BJ (cell line): ENCODE measurements around the gene PLCH2. TPM values are rescaled to one million over a fixed set of nuclear protein-coding genes. Genes with fewer than 3 reads are reported as not detected.

Source experiments
- CTCF ChIA-PET: fragments of 350-600 bp; formaldehyde crosslinking; extraction: SDS; loops from one replicate; lab custom pipeline; 2021; ENCODE audit warnings: antibody characterized with exemption, inconsistent platforms; lab: Yijun Ruan, JAX
- POLR2A ChIA-PET: fragments of 300-600 bp; sonication (Branson Sonifier 250); formaldehyde crosslinking; extraction: SDS; loops from one replicate; lab custom pipeline; 2021; ENCODE audit warnings: antibody characterized with exemption; lab: Charles Lee
- DNase-seq: peaks from one replicate; pipeline ENCODE4 v3.0.0-alpha.2; 2011; ENCODE audit warnings: low read depth
- H3K27me3 ChIP-seq: 2 replicates; pipeline ENCODE4 v1.6.0; 2011; ENCODE audit warnings: low read length; ENCODE audit not compliant: control insufficient read depth, insufficient read depth
- H3K36me3 ChIP-seq: 2 replicates; pipeline ENCODE4 v1.5.1; 2011; ENCODE audit warnings: low read length; ENCODE audit not compliant: control insufficient read depth, insufficient read depth
- H3K4me3 ChIP-seq: 2 replicates; pipeline ENCODE4 v1.5.1; 2011; ENCODE audit warnings: low read depth, mild to moderate bottlenecking, control low read depth, low read length
- polyA plus RNA-seq: library from polyadenylated mRNA; depleted of rRNA; stranded (reverse); fragments of >200 nt; gene quantifications from 2 replicates; pipeline ENCODE4 v1.2.3, GENCODE V29; 2011
- TF ChIP-seq, protein P1 (sequence below): IDR thresholded peaks from 2 replicates; pipeline ENCODE4 v1.5.1; 2011; ENCODE audit warnings: low read depth, mild to moderate bottlenecking, control low read depth, inconsistent platforms, low read length, moderate library complexity; ENCODE audit not compliant: insufficient read depth

PLCH2 gene
- polyA plus RNA-seq, 1 experiment, result 0.06 TPM

GRCh38 chr1:2460996-2461751, 14.9 kb upstream of the PLCH2 start:
- Histone ChIP-seq H3K27me3 (peaks cover 22% of the 10 kb centered on the region), H3K4me3 (no peak overlapping the region), H3K36me3 (no peaks in the 10 kb centered on the region)
- ChIA-PET POLR2A (no interaction called here), CTCF (no interaction called here)
- DNase-seq, result no peak
- TF ChIP-seq, protein P1, sequence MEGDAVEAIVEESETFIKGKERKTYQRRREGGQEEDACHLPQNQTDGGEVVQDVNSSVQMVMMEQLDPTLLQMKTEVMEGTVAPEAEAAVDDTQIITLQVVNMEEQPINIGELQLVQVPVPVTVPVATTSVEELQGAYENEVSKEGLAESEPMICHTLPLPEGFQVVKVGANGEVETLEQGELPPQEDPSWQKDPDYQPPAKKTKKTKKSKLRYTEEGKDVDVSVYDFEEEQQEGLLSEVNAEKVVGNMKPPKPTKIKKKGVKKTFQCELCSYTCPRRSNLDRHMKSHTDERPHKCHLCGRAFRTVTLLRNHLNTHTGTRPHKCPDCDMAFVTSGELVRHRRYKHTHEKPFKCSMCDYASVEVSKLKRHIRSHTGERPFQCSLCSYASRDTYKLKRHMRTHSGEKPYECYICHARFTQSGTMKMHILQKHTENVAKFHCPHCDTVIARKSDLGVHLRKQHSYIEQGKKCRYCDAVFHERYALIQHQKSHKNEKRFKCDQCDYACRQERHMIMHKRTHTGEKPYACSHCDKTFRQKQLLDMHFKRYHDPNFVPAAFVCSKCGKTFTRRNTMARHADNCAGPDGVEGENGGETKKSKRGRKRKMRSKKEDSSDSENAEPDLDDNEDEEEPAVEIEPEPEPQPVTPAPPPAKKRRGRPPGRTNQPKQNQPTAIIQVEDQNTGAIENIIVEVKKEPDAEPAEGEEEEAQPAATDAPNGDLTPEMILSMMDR, result no peak

GRCh38 chr1:2462819-2463218, 13.3 kb upstream of the PLCH2 start:
- H3K27me3 ChIP-seq, result peaks cover 24% of the 10 kb centered on the region
- no peaks in the 10 kb centered on the region for H3K36me3 ChIP-seq
- TF ChIP-seq, protein P1, result no peak
- ChIA-PET POLR2A (no interaction called here), CTCF (no interaction called here)
- no peak overlapping the region for H3K4me3 ChIP-seq
- no peak for DNase-seq

DNA sequence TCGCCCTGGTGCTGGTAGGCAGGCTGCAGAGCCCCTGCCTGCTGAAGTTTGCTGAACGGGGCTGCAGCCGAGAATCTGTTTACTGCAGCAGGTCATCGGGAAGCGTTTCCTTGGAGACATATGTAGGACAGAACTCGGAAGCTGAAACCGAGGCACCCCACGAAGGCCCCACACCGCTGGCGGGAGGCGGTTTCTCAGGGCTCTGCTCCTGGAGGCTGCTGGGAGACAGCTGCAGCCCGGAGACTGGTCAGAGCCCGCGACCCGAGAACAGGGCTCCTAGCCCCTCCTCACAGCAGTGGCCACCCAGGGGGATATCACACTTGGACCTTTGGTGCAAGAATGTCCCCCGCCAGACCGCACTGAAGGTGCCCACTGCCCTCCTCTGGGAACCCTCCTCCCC, 12.7 kb upstream of the PLCH2 start:
- DNase-seq, result no peak
- H3K27me3 ChIP-seq, result peaks cover 24% of the 10 kb centered on the region
- ChIA-PET CTCF (no interaction called here), POLR2A (no interaction called here)
- no peaks in the 10 kb centered on the region for H3K36me3 ChIP-seq
- TF ChIP-seq, protein P1, result no peak
- no peak overlapping the region for H3K4me3 ChIP-seq

GRCh38 chr1:2465371-2466269, 10.5 kb upstream of the PLCH2 start:
- TF ChIP-seq, protein P1, result no peak
- POLR2A ChIA-PET, result no interaction called here

GRCh38 chr1:2466270-2466665, 9.8 kb upstream of the PLCH2 start:
- peaks cover 23% of the 10 kb centered on the region for H3K27me3 ChIP-seq
- CTCF ChIA-PET, result no interaction called here
- POLR2A ChIA-PET, result no interaction called here
- no peak for DNase-seq
- TF ChIP-seq, protein P1, result no peak
- no peaks in the 10 kb centered on the region for H3K36me3 ChIP-seq
- H3K4me3 ChIP-seq, result no peak overlapping the region

More at GRCh38 chr1:2465371-2466269, 10.5 kb upstream of the PLCH2 start:
- Histone ChIP-seq H3K36me3 (no peaks in the 10 kb centered on the region), H3K27me3 (peaks cover 24% of the 10 kb centered on the region), H3K4me3 (no peak overlapping the region)
- CTCF ChIA-PET, result no interaction called here
- DNase-seq, result no peak
